ENCODE measurements around the gene CSTPP1.
A peak's percentile ranks its signal among the peaks of the same experiment; 100 is the strongest.

The CSTPP1 gene

DNA sequence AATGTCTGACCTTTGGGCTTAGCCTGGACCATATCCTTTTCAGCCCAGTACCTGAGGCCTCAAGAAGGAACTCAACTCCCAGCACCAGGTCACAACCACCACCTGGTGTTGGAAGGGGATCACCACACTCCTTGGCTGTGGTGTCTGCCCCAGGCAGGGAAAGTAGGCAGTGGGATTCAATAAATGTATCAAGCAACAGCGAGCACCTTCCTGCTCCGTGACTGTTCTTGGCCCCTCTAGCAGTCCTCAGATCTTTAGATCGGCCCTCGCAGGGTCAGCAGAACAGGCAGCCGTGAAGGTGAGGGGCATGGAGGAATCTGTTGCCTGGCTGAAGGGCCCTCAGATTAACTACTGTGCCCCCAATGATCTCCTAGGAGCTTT, 224.2 kb downstream of the CSTPP1 start:
- Histone ChIP-seq H3K9me3 (ENCODE audit: low read length) (no peaks in the 10 kb centered on the region), H3K4me1 (ENCODE audit: insufficient read depth, low read length, severe bottlenecking) (peaks cover 7% of the 10 kb centered on the region), H4K20me1 (ENCODE audit: insufficient read depth, low read length) (no peaks in the 10 kb centered on the region), H2AFZ (ENCODE audit: low read length) (no peak overlapping the region), H3K4me2 (ENCODE audit: low read length) (no peak overlapping the region), H3K9me2 (ENCODE audit: low read depth, low read length) (no peaks in the 10 kb centered on the region), H3K27me3 (ENCODE audit: insufficient read depth, low read length) (no peaks in the 10 kb centered on the region), H3K79me2 (ENCODE audit: insufficient read depth, low read length) (no peaks in the 10 kb centered on the region), H3F3A (ENCODE audit: insufficient read depth, low read length) (no peaks in the 10 kb centered on the region), H3K9ac (ENCODE audit: low read length) (no peak overlapping the region), H3K36me3 (ENCODE audit: insufficient read depth, low read length) (peaks cover 52% of the 10 kb centered on the region), H3K27ac (ENCODE audit: low read depth, low read length, poor library complexity, severe bottlenecking) (no peak overlapping the region), H3K4me3 (ENCODE audit: low read depth, low read length, poor library complexity, severe bottlenecking) (no peak overlapping the region)
- no peak for TF ChIP-seq EZH2 (IDR thresholded peaks at IDR 0.05; ENCODE audit: borderline replicate concordance, low read length)
- TF ChIP-seq, protein P1, sequence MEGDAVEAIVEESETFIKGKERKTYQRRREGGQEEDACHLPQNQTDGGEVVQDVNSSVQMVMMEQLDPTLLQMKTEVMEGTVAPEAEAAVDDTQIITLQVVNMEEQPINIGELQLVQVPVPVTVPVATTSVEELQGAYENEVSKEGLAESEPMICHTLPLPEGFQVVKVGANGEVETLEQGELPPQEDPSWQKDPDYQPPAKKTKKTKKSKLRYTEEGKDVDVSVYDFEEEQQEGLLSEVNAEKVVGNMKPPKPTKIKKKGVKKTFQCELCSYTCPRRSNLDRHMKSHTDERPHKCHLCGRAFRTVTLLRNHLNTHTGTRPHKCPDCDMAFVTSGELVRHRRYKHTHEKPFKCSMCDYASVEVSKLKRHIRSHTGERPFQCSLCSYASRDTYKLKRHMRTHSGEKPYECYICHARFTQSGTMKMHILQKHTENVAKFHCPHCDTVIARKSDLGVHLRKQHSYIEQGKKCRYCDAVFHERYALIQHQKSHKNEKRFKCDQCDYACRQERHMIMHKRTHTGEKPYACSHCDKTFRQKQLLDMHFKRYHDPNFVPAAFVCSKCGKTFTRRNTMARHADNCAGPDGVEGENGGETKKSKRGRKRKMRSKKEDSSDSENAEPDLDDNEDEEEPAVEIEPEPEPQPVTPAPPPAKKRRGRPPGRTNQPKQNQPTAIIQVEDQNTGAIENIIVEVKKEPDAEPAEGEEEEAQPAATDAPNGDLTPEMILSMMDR (IDR thresholded peaks at IDR 0.05; ENCODE audit: low read length), result no peak

DNA sequence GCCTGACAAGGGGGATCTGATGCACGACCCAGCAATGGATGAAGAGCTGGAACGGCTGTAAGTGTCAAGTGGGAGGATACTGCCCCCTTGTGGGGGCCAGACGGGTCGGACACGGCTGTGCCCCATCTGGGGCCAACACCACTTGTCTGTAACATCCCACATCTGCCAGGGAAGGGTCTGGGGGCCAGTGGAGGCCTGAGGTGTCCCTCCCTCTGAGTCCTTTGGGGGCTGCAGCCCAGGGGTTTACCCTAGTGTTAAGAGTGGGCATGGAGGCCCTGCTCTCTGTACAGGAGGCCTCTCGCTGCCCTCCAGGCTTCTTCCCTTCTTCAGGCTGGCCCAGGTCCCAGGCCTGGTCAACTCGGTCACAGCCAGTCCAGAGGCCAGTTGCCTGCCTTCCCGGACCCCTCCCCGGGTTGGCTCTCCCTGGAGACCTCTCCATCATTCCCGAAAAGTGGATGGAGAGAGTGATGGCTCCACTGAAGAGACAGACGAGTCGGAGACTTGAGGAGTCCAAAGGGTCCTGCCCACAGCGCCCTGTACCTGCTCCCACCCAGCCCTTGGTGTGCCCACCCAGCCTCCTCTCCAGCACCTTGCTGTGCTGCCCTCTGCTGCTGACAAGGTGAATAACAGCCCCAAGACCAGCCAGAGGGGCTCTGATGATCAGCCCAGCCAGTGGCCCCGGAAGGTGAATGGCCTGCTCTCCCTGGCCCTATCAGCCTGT, 224.7 kb downstream of the CSTPP1 start:
- H3K36me3 ChIP-seq (ENCODE audit: insufficient read depth, low read length), result peaks cover 54% of the 10 kb centered on the region

DNA sequence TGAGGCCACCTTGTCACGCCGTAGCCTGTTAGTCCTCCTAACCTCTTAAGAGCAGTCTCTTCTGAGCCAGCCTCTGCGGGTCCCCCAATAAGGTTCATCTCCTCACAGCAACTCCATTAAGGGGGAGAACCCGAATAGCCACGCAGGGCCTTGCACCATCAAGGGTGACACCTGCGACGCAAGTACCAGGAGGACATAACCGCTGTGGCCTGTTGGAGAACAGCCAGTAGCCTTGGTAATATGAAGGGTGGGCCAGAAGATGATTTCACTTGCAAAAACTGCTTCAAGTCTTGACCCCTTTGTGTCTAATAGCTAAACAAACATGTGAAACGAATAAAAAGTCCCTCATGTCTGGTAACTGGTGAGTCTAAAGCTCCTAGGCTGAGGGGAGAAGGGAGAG, 225.3 kb downstream of the CSTPP1 start:
- TF ChIP-seq, protein P1 (IDR thresholded peaks at IDR 0.05; ENCODE audit: low read length), result no peak
- TF ChIP-seq EZH2 (IDR thresholded peaks at IDR 0.05; ENCODE audit: borderline replicate concordance, low read length), result no peak
- Histone ChIP-seq H3K9ac (ENCODE audit: low read length) (no peak overlapping the region), H3K4me2 (ENCODE audit: low read length) (no peak overlapping the region), H2AFZ (ENCODE audit: low read length) (no peak overlapping the region), H3K27ac (ENCODE audit: low read depth, low read length, poor library complexity, severe bottlenecking) (peak overlapping the region; percentile 9), H3K27me3 (ENCODE audit: insufficient read depth, low read length) (no peaks in the 10 kb centered on the region), H3K36me3 (ENCODE audit: insufficient read depth, low read length) (peaks cover 56% of the 10 kb centered on the region), H3K4me3 (ENCODE audit: low read depth, low read length, poor library complexity, severe bottlenecking) (no peak overlapping the region), H3F3A (ENCODE audit: insufficient read depth, low read length) (no peaks in the 10 kb centered on the region), H3K79me2 (ENCODE audit: insufficient read depth, low read length) (no peaks in the 10 kb centered on the region), H3K4me1 (ENCODE audit: insufficient read depth, low read length, severe bottlenecking) (no peaks in the 10 kb centered on the region), H3K9me2 (ENCODE audit: low read depth, low read length) (no peaks in the 10 kb centered on the region), H4K20me1 (ENCODE audit: insufficient read depth, low read length) (no peaks in the 10 kb centered on the region), H3K9me3 (ENCODE audit: low read length) (no peaks in the 10 kb centered on the region)

More for the DNA sequence above, 224.7 kb downstream of the CSTPP1 start:
- H3F3A ChIP-seq (ENCODE audit: insufficient read depth, low read length), result no peaks in the 10 kb centered on the region
- H3K4me1 ChIP-seq (ENCODE audit: insufficient read depth, low read length, severe bottlenecking), result peaks cover 2% of the 10 kb centered on the region
- H3K4me2 ChIP-seq (ENCODE audit: low read length), result no peak overlapping the region
- no peak overlapping the region for H2AFZ ChIP-seq (ENCODE audit: low read length)
- H3K27me3 ChIP-seq (ENCODE audit: insufficient read depth, low read length), result no peaks in the 10 kb centered on the region
- TF ChIP-seq, protein P1 (IDR thresholded peaks at IDR 0.05; ENCODE audit: low read length), result peak; percentile 69
- TF ChIP-seq EZH2 (IDR thresholded peaks at IDR 0.05; ENCODE audit: borderline replicate concordance, low read length), result no peak
- no peak overlapping the region for H3K4me3 ChIP-seq (ENCODE audit: low read depth, low read length, poor library complexity, severe bottlenecking)
- H3K9me3 ChIP-seq (ENCODE audit: low read length), result no peaks in the 10 kb centered on the region
- H4K20me1 ChIP-seq (ENCODE audit: insufficient read depth, low read length), result no peaks in the 10 kb centered on the region
- H3K9me2 ChIP-seq (ENCODE audit: low read depth, low read length), result no peaks in the 10 kb centered on the region
- peak overlapping the region; percentile 9 for H3K27ac ChIP-seq (ENCODE audit: low read depth, low read length, poor library complexity, severe bottlenecking)
- no peak overlapping the region for H3K9ac ChIP-seq (ENCODE audit: low read length)
- H3K79me2 ChIP-seq (ENCODE audit: insufficient read depth, low read length), result no peaks in the 10 kb centered on the region

Measured in OCI-LY1 (cell line).